D721Med (cell line): ENCODE measurements around the gene CCN6.

ENCODE experiments used
- DNase-seq: peaks from one replicate; pipeline ENCODE4 v3.0.0; 2011; ENCODE audit warnings: low spot score; ENCODE audit not compliant: insufficient read length
- FAIRE-seq: peaks from 2 replicates; lab custom pipeline; 2011; peaks lifted over from hg19 to GRCh38; lab: Jason Lieb, UNC
- TF ChIP-seq, protein P1 (sequence below): IDR thresholded peaks from 2 replicates; pipeline ENCODE4 v1.5.1; 2012; ENCODE audit warnings: mild to moderate bottlenecking, control low read depth; ENCODE audit not compliant: insufficient read depth; ENCODE audit errors: missing control alignments

Gene CCN6

GRCh38 chr6:112029045-112029822 is 24.7 kb upstream of the CCN6 start:
- FAIRE-seq (no peak), DNase-seq (peak; percentile 35)
- TF ChIP-seq, protein P1, sequence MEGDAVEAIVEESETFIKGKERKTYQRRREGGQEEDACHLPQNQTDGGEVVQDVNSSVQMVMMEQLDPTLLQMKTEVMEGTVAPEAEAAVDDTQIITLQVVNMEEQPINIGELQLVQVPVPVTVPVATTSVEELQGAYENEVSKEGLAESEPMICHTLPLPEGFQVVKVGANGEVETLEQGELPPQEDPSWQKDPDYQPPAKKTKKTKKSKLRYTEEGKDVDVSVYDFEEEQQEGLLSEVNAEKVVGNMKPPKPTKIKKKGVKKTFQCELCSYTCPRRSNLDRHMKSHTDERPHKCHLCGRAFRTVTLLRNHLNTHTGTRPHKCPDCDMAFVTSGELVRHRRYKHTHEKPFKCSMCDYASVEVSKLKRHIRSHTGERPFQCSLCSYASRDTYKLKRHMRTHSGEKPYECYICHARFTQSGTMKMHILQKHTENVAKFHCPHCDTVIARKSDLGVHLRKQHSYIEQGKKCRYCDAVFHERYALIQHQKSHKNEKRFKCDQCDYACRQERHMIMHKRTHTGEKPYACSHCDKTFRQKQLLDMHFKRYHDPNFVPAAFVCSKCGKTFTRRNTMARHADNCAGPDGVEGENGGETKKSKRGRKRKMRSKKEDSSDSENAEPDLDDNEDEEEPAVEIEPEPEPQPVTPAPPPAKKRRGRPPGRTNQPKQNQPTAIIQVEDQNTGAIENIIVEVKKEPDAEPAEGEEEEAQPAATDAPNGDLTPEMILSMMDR = peak; percentile 76

GRCh38 chr6:112030206-112030960 is 23.5 kb upstream of the CCN6 start:
- no peak for FAIRE-seq
- DNase-seq = no peak
- TF ChIP-seq, protein P1 = no peak

DNA sequence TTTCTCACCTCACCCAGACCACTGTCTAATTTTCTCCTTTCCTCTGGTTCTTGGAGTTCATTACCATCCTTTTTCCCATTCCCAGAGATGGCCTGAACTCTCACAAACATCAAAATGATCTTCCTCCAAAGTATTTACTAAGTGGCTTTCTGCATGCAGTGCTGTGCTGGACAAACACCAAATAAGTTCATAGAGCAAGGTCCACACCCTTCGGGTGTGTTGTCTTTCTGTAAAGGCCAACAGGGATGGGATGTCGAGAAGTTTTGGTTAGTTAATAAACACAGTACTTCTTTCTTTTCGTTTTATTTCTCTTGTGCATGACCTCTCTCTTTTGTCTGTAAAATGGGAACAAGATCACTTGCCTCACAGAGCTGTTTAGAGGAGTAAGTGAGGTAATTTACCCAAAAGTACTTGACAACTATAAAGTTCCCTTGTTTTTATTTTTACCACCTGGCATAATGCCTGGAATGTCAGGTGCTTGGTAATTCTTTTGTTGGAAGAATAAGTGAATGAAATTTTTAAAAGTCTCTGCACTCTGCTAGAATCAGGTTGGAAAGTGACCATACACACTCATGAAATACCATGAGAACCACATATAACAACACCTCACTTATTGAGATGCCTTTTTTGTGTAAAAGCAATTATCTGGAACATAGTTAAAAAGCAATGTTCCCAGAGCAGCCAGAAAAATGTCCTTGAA is 22.8 kb upstream of the CCN6 start:
- no peak for FAIRE-seq
- TF ChIP-seq, protein P1 = no peak
- no peak for DNase-seq

DNA sequence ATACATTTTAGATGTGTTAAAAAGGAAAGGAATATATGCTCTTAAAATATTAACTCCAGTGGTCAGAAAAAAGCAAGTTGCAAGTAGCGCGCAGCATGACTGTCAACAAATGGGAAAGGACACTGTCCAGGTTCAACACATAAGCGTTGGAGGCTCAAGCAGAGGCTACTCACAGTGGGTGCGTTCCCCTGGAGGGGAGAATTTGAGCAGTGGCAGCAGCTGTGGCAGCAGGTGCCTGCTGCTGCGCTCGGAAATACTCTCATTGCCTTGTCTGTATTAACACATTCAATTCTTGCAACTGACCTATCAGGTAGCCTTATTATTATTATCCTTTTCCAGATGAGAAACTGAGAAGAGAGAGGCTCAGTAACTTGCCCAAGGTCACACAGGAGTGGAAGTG is 21.9 kb upstream of the CCN6 start:
- DNase-seq (no peak), FAIRE-seq (no peak)
- TF ChIP-seq, protein P1 = no peak

GRCh38 chr6:112032728-112033127 is 21.2 kb upstream of the CCN6 start:
- TF ChIP-seq, protein P1 = no peak
- DNase-seq = no peak
- FAIRE-seq = no peak

DNA sequence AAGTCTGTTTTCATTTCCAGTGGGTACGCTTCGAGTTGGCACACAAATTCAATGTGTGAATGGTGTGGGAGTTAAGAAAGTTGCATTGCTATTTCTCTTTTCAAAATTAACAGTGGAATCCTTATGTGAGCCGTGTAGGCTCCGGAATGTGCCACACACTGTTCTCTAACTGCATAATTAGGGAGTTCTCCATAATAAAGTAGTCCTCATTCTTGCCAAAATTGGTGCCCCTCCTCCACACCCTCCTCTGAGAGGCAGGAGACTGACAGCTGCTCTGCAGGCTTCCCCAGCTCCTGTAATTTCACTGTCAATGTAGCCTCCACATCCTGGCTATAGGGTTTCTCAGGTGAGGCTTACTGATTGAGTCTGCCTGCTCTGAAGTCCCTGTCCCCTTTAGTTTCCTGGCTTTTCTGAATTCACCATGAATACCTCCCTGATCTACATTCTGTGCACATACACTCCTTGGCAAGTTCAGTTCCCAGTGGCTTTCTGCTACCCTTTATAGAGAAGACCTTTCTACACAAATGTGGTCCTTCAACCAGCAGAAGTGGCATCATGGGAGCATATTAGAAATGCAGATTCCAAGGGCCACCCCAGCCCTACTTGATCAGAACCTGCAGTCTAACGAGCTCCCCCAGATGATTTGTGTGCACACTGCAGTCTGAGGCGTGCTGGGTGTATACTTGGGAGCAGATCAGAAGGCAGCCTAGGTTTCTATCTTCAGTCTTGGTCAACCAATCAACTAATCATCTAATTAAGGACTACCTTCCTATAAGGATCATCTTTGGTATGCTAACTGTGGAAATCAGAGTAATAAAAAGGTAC is 19.9 kb upstream of the CCN6 start:
- FAIRE-seq (no peak), DNase-seq (no peak)
- TF ChIP-seq, protein P1 = no peak
